Muscle of arm (tissue), 12 donors: ENCODE measurements around the gene OR52E6. TPM values are rescaled to one million over a fixed set of nuclear protein-coding genes. Genes with fewer than 3 reads are reported as not detected.

Source experiments
- DNase-seq: peaks from one replicate; pipeline ENCODE4 v3.0.0-alpha.2; 2013
- polyA plus RNA-seq, 12 donors: library from polyadenylated mRNA; unstranded; fragments of 120-200 nt; gene quantifications; one replicate each; pipeline ENCODE4 v1.2.1, GENCODE V29; 2013; ENCODE audit not compliant: insufficient read length in 12 of 12

Gene OR52E6
- polyA plus RNA-seq, 12 donors: not detected

DNA sequence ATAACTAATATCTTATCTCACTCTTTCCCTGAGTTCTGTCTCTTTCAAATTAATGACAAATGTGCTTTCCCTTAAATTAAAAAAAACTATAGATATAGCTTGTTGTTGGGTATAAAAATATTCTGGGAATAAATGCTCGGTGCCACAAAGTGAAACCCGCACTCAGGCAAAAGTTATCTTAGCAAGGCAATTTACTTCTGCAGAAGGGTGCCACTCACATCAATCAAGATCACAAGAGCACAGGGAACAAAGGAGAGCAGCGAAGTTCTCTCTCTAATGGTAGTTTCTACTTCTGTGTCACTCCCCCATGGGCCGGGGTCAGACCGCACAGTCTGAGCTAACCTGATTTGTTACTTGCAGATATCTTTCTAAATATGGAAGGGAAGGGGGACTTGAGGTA lies 37.7 kb downstream of the OR52E6 start:
- DNase-seq: no peak

DNA sequence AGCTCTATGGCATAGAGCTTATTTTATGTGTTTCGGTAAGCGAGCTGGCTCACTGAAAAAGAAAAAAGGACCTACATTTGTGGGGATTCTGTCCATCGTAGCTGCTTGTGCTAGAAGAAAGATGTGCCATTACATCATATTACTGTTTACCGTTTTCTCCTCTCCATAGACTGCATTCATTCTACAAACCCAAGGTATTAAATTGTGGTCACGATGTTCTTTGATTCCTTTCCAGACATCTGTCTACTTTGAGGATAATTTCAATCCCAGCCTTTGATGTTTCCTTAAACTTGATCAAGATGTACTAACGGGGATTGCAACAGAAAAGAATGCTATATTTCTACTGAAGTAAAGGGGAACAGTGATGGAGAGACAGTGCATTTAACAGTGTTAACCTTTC lies 45.2 kb downstream of the OR52E6 start:
- DNase-seq: no peak

DNA sequence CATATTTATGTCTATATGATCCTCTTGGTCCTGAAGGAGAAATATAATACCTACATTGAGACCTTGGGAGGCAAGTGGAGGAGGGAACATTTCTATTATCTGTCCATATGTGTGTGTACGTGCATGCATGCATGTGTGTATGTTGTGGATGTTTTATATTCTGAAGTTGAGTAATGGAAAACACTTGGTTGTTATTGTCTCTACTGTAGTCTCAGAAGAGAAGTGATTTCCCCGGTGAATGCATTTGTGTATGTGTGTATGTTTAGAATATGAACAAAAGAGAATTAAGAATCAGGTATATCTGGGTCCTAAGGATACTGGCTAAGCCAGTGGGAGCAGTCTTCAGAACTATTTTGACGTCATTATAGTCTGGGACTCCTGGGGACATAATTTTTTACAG lies 50.5 kb downstream of the OR52E6 start, which contains the start of gene OR52N1:
OR52N1 (minus strand) TSS at position 101 of the 400 bp plus-strand sequence. CDS start 2,449 bp downstream, outside the sequence.
- DNase-seq: no peak

Other genes starting within 250 kb of the OR52E6 start
- 1 to 10 TPM in 8 of 12 donors, under 1 TPM in 2, not detected in 2; 0.93 to 3.6 (median 1.3) TPM for gene TRIM6, start 245.3 kb downstream of the OR52E6 start, polyA plus RNA-seq
- gene TRIM34, start 216.9 kb downstream of the OR52E6 start, polyA plus RNA-seq: 1 to 10 TPM in 10 of 12 donors, not detected in 2; 2.9 to 9.6 (median 4.4) TPM
- 10 to 100 TPM in 11 of 12 donors, not detected in 1; 10.8 to 23.6 (median 14.5) TPM for gene TRIM5, start 156.8 kb downstream of the OR52E6 start, polyA plus RNA-seq
- 10 to 100 TPM in 4 of 12 donors, 1 to 10 TPM in 7, not detected in 1; 4.5 to 17.5 (median 9.6) TPM for gene TRIM22, start 152.1 kb downstream of the OR52E6 start, polyA plus RNA-seq
- not detected for gene OR56B1, start 105.4 kb downstream of the OR52E6 start, polyA plus RNA-seq
- not detected for gene OR52N4, start 87.7 kb downstream of the OR52E6 start, polyA plus RNA-seq
- gene OR52N5, start 58.5 kb downstream of the OR52E6 start, polyA plus RNA-seq: not detected
- not detected for gene OR52N1, start 50.6 kb downstream of the OR52E6 start, polyA plus RNA-seq
- not detected for gene OR52N2, start 33.0 kb downstream of the OR52E6 start, polyA plus RNA-seq
- not detected for gene OR52E8, start 15.8 kb upstream of the OR52E6 start, polyA plus RNA-seq
- gene OR52E4, start 38.7 kb upstream of the OR52E6 start, polyA plus RNA-seq: under 1 TPM in 1 of 12 donors, not detected in 11; 0.05 TPM
- not detected for gene OR52E5, start 51.3 kb upstream of the OR52E6 start, polyA plus RNA-seq
- gene OR56A3, start 100.4 kb upstream of the OR52E6 start, polyA plus RNA-seq: not detected
- gene OR56A5, start 126.6 kb upstream of the OR52E6 start, polyA plus RNA-seq: not detected
- not detected for gene OR52L1, start 145.1 kb upstream of the OR52E6 start, polyA plus RNA-seq
- under 1 TPM in 2 of 12 donors, not detected in 10; 0.08 TPM for gene OR56A4, start 165.0 kb upstream of the OR52E6 start, polyA plus RNA-seq
- not detected for gene OR56A1, start 188.9 kb upstream of the OR52E6 start, polyA plus RNA-seq